IMR-90 (cell line): ENCODE measurements around the gene HEATR5A. TPM values are rescaled to one million over a fixed set of nuclear protein-coding genes. Genes with fewer than 3 reads are reported as not detected.

Source experiments
- ATAC-seq: fragments of 200-7000 bp; cut with Tn5 transposase; 2 replicates; pipeline ENCODE4 v1.9.1; 2020; ENCODE audit warnings: low read depth, mild to moderate bottlenecking, moderate library complexity
- BruUV-seq: library from RNA; stranded (reverse); fragments of 400-500 nt; replicated peaks from 2 replicates; lab custom pipeline; 2021; lab: Mats Ljungman, UMichigan
- CTCF ChIA-PET: fragments of 300-600 bp; formaldehyde crosslinking; extraction: SDS; loops from one replicate; lab custom pipeline; 2021; ENCODE audit warnings: antibody characterized with exemption; lab: Yijun Ruan, JAX
- POLR2A ChIA-PET: fragments of 300-600 bp; sonication (Branson Sonifier 250); formaldehyde crosslinking; loops from one replicate; lab custom pipeline; 2022; ENCODE audit warnings: antibody characterized with exemption; ENCODE audit not compliant: unreplicated experiment; lab: Charles Lee
- DNase-seq: peaks from one replicate; pipeline ENCODE4 v3.0.0; 2013
- H2AFZ ChIP-seq: replicated peaks from 2 replicates; pipeline ENCODE3; 2013; ENCODE audit warnings: low read length, mild to moderate bottlenecking; ENCODE audit not compliant: poor library complexity
- H2AK5ac ChIP-seq: 2 replicates; pipeline ENCODE4 v1.6.1; 2013; ENCODE audit warnings: low read depth, low read length, inconsistent platforms
- H2AK9ac ChIP-seq: replicated peaks from 2 replicates; pipeline ENCODE3; 2013; ENCODE audit warnings: mild to moderate bottlenecking, low read depth, low read length, moderate library complexity; ENCODE audit not compliant: poor library complexity
- H2BK120ac ChIP-seq: 2 replicates; pipeline ENCODE4 v1.6.1; 2013; ENCODE audit warnings: low read depth, low read length, inconsistent platforms
- H2BK15ac ChIP-seq: 3 replicates; pipeline ENCODE4 v1.6.1; 2013; ENCODE audit warnings: low read depth, low read length, inconsistent platforms
- H2BK20ac ChIP-seq: 2 replicates; pipeline ENCODE4 v1.6.1; 2013; ENCODE audit warnings: low read depth, mild to moderate bottlenecking, inconsistent platforms, low read length, moderate library complexity
- H2BK5ac ChIP-seq: 2 replicates; pipeline ENCODE4 v1.6.1; 2013; ENCODE audit warnings: mild to moderate bottlenecking, low read depth, low read length, inconsistent platforms; ENCODE audit not compliant: poor library complexity, severe bottlenecking
- H3K14ac ChIP-seq: replicated peaks from 2 replicates; pipeline ENCODE4 v1.6.1; 2013; ENCODE audit warnings: low read depth, low read length, inconsistent platforms
- H3K18ac ChIP-seq: 2 replicates; pipeline ENCODE4 v1.6.1; 2013; ENCODE audit warnings: low read depth, low read length, control low read depth
- H3K23ac ChIP-seq: 2 replicates; pipeline ENCODE4 v1.6.1; 2013; ENCODE audit warnings: low read depth, low read length, inconsistent platforms
- H3K27ac ChIP-seq: 2 replicates; pipeline ENCODE4 v1.5.1; 2013; ENCODE audit warnings: mild to moderate bottlenecking, control low read depth, low read length; ENCODE audit not compliant: insufficient read depth
- H3K27me3 ChIP-seq: 2 replicates; pipeline ENCODE4 v1.6.1; 2013; ENCODE audit warnings: low read length; ENCODE audit not compliant: control insufficient read depth, insufficient read depth
- H3K36me3 ChIP-seq: 2 replicates; pipeline ENCODE4 v1.6.1; 2013; ENCODE audit warnings: low read length, mixed read lengths; ENCODE audit not compliant: control insufficient read depth, insufficient read depth
- H3K4ac ChIP-seq: 2 replicates; pipeline ENCODE4 v1.6.1; 2013; ENCODE audit warnings: low read depth, low read length, inconsistent platforms
- H3K4me1 ChIP-seq: 2 replicates; pipeline ENCODE4 v1.6.1; 2013; ENCODE audit warnings: low read length, mixed read lengths; ENCODE audit not compliant: control insufficient read depth, insufficient read depth
- H3K4me2 ChIP-seq: 2 replicates; pipeline ENCODE4 v1.6.1; 2013; ENCODE audit warnings: low read depth, mild to moderate bottlenecking, control low read depth, low read length, moderate library complexity
- H3K4me3 ChIP-seq: 2 replicates; pipeline ENCODE4 v1.5.1; 2013; ENCODE audit warnings: low read depth, mild to moderate bottlenecking, control low read depth, low read length, moderate library complexity; ENCODE audit not compliant: insufficient read depth
- H3K56ac ChIP-seq: 2 replicates; pipeline ENCODE4 v1.6.1; 2013; ENCODE audit warnings: low read length, inconsistent platforms; ENCODE audit not compliant: insufficient read depth; ENCODE audit errors: extremely low read depth
- H3K79me1 ChIP-seq, 2 experiments: 2 replicates each; pipeline ENCODE4 v1.6.1; 2013; ENCODE audit warnings: low read length in 2 of 2, inconsistent platforms in 1 of 2, low read depth in 1 of 2
- H3K9ac ChIP-seq: 2 replicates; pipeline ENCODE4 v1.6.1; 2013; ENCODE audit warnings: low read depth, low read length, control low read depth
- H3K9me1 ChIP-seq: 2 replicates; pipeline ENCODE4 v1.6.1; 2013; ENCODE audit warnings: low read length, inconsistent platforms; ENCODE audit not compliant: insufficient read depth
- H3K9me3 ChIP-seq: 2 replicates; pipeline ENCODE4 v1.6.1; 2013; ENCODE audit warnings: low read length; ENCODE audit not compliant: control insufficient read depth, insufficient read depth
- H4K20me1 ChIP-seq: 2 replicates; pipeline ENCODE4 v1.6.1; 2013; ENCODE audit warnings: low read length, inconsistent platforms; ENCODE audit not compliant: insufficient read depth
- H4K5ac ChIP-seq: 2 replicates; pipeline ENCODE4 v1.6.1; 2013; ENCODE audit warnings: mild to moderate bottlenecking, low read depth, low read length, control low read depth
- H4K8ac ChIP-seq, 2 experiments: 2 replicates each; pipeline ENCODE4 v1.6.1; 2013; ENCODE audit warnings: low read depth in 2 of 2, low read length in 2 of 2, control low read depth in 1 of 2, inconsistent platforms in 1 of 2
- H4K91ac ChIP-seq: 2 replicates; pipeline ENCODE4 v1.6.1; 2013; ENCODE audit warnings: low read depth, low read length, inconsistent platforms; ENCODE audit not compliant: insufficient read depth
- CTCF ChIP-seq: conservative IDR thresholded peaks from 2 replicates; pipeline ENCODE4 v1.5.1; 2012; ENCODE audit warnings: mild to moderate bottlenecking, low read depth, low read length, improper control_type of control experiment
- MAFK ChIP-seq: IDR thresholded peaks from 2 replicates; pipeline ENCODE4 v1.6.1; 2012; ENCODE audit warnings: low read depth, low read length, improper control_type of control experiment
- NFE2L2 ChIP-seq: fragments of 150-350 bp; IDR thresholded peaks from 2 replicates; pipeline ENCODE4 v1.6.1; 2016; ENCODE audit warnings: low read depth, mild to moderate bottlenecking, low read length
- WGBS, 2 experiments: methylation state at CpG; one replicate each; pipeline versions ENCODE4 v1.1.5 to v1.1.7; 2013; ENCODE audit warnings: missing lambda C conversion rate in 2 of 2; ENCODE audit not compliant: insufficient read length in 1 of 2; ENCODE audit errors: extremely low coverage in 2 of 2; 5-methylcytosine and 5-hydroxymethylcytosine counted together
- dilution Hi-C: fragments of 300-500 bp; cut with HindIII; formaldehyde crosslinking; loops from one replicate; pipeline ENCODE4 v1.14.3; 2018; ENCODE audit warnings: low sequenced_read_pairs; ENCODE audit not compliant: unreplicated experiment
- in situ Hi-C: fragments of 300-500 bp; cut with MboI; formaldehyde crosslinking; loops from 3 replicates; pipeline ENCODE4 v1.14.3; 2019; ENCODE audit warnings: low sequenced_read_pairs, inconsistent platforms, mixed read lengths
- intact Hi-C: fragments of 100-400 bp; cut with micrococcal nuclease; formaldehyde crosslinking; loops from 2 replicates; pipeline ENCODE4 v1.10.0; 2022
- polyA plus RNA-seq, 3 experiments: library from polyadenylated mRNA; depleted of rRNA; stranded (reverse); fragments of >200 nt; gene quantifications; 2 replicates each; pipeline ENCODE4 v1.2.3, GENCODE V29; 2012; ENCODE audit warnings: low replicate concordance in 1 of 3
- total RNA-seq: library from RNA; depleted of rRNA; stranded (reverse); fragments of >200 nt; gene quantifications from 2 replicates; pipeline ENCODE4 v1.2.3, GENCODE V29; 2012

The HEATR5A gene
- total and polyA plus RNA-seq, 2 of the 4 experiments (the other 2 are of a cell fraction), result 14.0 to 48.9 TPM

GRCh38 chr14:31360919-31361662 is 59.3 kb downstream of the HEATR5A start:
- POLR2A ChIA-PET, result no interaction called here

More at GRCh38 chr14:31360919-31361662, 59.3 kb downstream of the HEATR5A start:
- in situ Hi-C loops, result loop anchor here (25.0 kb wide), 1 partner anchor 374 kb away; no protein-coding TSS in a partner anchor
- H3K9ac ChIP-seq, result no peak overlapping the region
- H3K9me1 ChIP-seq, result no peaks in the 10 kb centered on the region
- no peak overlapping the region; a peak in 1 of 4 replicates for H4K8ac ChIP-seq
- no peaks in the 10 kb centered on the region for H3K9me3 ChIP-seq
- intact Hi-C loops, result loop anchor here (10.0 kb wide), 1 partner anchor 894 kb away; no protein-coding TSS in a partner anchor
- no peak overlapping the region for H2AK5ac ChIP-seq
- H3K4me2 ChIP-seq, result no peak overlapping the region
- H3K4ac ChIP-seq, result no peak overlapping the region; the same call in 1 of the 2 replicates
- peak overlapping the region; percentile 45; the same call in 1 of the 2 replicates for H4K5ac ChIP-seq
- peaks cover 3% of the 10 kb centered on the region for H3K4me1 ChIP-seq
- ATAC-seq, result peak; percentile 66
- no CpG with 5 or more reads among the region's 3 CpGs for WGBS, 2 experiments
- peaks cover 0 to 7% of the 10 kb centered on the region in 2 experiments; a peak in 2 of 4 replicates for H3K79me1 ChIP-seq
- H4K20me1 ChIP-seq, result peaks cover 2% of the 10 kb centered on the region; the same call in 1 of the 2 replicates
- no peak overlapping the region for H2BK120ac ChIP-seq
- H2BK5ac ChIP-seq, result peak overlapping the region; percentile 40
- H2BK20ac ChIP-seq, result no peak overlapping the region; the same call in 1 of the 2 replicates
- CTCF ChIA-PET, result no interaction called here
- TF ChIP-seq MAFK (peak; percentile 48), CTCF (no peak), NFE2L2 (peak; percentile 65)
- H3K36me3 ChIP-seq, result peaks cover 18% of the 10 kb centered on the region
- H3K4me3 ChIP-seq, result no peak overlapping the region
- no peak overlapping the region for H3K18ac ChIP-seq
- no TSS peak for BruUV-seq
- peak; percentile 64 for DNase-seq
- H3K56ac ChIP-seq, result no peak overlapping the region
- H3K27ac ChIP-seq, result no peak overlapping the region
- no peak overlapping the region for H2AK9ac ChIP-seq
- no peaks in the 10 kb centered on the region for H3K27me3 ChIP-seq
- H2AFZ ChIP-seq, result no peak overlapping the region
- H2BK15ac ChIP-seq, result no peak overlapping the region
- no peak overlapping the region for H3K23ac ChIP-seq
- dilution Hi-C loops, result no loop called here
- H3K14ac ChIP-seq, result no peak overlapping the region
- H4K91ac ChIP-seq, result no peak overlapping the region
